OCI-LY1 (cell line): ENCODE results near the gene SEL1L3.

Source experiments
- EZH2 ChIP-seq: fragments of 200-600 bp; sonication (generic), shearing (Covaris generic); IDR thresholded peaks from 2 replicates; pipeline ENCODE4 v1.8.0; 2017; ENCODE audit warnings: borderline replicate concordance, mixed run types, mild to moderate bottlenecking, antibody characterized with exemption, low read length, moderate library complexity, mixed read lengths
- TF ChIP-seq, protein P1 (sequence below): fragments of 200-600 bp; sonication (generic), shearing (Covaris generic); IDR thresholded peaks from 2 replicates; pipeline ENCODE4 v1.5.1; 2017; ENCODE audit warnings: mild to moderate bottlenecking, antibody characterized with exemption, low read length, moderate library complexity, mixed read lengths

DNA sequence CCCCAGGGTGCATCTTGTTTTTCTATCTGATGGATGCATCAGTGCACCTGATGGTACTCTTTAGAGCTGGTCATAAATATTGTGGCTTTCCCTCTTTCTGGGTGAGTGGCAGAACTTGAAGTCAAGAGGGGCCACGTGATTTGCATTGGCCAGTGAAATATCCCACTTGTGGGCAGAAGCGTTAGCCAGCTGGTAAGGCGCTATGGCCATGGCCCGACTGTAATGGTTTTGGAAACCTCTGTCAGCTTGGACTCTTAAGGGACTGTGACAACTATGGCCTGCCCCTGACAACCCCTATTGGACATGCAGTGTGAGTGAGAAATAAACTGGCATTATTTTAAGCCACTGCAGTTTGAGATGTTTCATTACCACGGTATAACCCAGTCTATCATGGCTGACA lies 72.8 kb downstream of the SEL1L3 start:
- TF ChIP-seq, protein P1, sequence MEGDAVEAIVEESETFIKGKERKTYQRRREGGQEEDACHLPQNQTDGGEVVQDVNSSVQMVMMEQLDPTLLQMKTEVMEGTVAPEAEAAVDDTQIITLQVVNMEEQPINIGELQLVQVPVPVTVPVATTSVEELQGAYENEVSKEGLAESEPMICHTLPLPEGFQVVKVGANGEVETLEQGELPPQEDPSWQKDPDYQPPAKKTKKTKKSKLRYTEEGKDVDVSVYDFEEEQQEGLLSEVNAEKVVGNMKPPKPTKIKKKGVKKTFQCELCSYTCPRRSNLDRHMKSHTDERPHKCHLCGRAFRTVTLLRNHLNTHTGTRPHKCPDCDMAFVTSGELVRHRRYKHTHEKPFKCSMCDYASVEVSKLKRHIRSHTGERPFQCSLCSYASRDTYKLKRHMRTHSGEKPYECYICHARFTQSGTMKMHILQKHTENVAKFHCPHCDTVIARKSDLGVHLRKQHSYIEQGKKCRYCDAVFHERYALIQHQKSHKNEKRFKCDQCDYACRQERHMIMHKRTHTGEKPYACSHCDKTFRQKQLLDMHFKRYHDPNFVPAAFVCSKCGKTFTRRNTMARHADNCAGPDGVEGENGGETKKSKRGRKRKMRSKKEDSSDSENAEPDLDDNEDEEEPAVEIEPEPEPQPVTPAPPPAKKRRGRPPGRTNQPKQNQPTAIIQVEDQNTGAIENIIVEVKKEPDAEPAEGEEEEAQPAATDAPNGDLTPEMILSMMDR: no peak
- no peak for TF ChIP-seq EZH2
